Osteocyte (in vitro differentiated cells): ENCODE results near the gene SOX5. TPM values are rescaled to one million over a fixed set of nuclear protein-coding genes. Genes with fewer than 3 reads are reported as not detected.

ENCODE experiments used
- DNase-seq: peaks from one replicate; pipeline ENCODE4 v3.0.0; 2021; ENCODE audit warnings: mixed read lengths; ENCODE audit not compliant: unreplicated experiment; ENCODE audit errors: extremely low spot score
- H3K27ac Mint-ChIP-seq: one replicate; pipeline ENCODE4 v1.8.0; 2021; ENCODE audit warnings: mild to moderate bottlenecking, mixed read lengths; ENCODE audit not compliant: unreplicated experiment
- H3K27me3 Mint-ChIP-seq: one replicate; pipeline ENCODE4 v1.8.0; 2021; ENCODE audit warnings: mixed read lengths; ENCODE audit not compliant: unreplicated experiment
- H3K36me3 Mint-ChIP-seq: one replicate; pipeline ENCODE4 v1.8.0; 2021; ENCODE audit warnings: mixed read lengths; ENCODE audit not compliant: unreplicated experiment
- H3K4me1 Mint-ChIP-seq: one replicate; pipeline ENCODE4 v1.8.0; 2021; ENCODE audit warnings: mixed read lengths; ENCODE audit not compliant: unreplicated experiment
- H3K4me3 Mint-ChIP-seq: one replicate; pipeline ENCODE4 v1.8.0; 2021; ENCODE audit warnings: mild to moderate bottlenecking, moderate library complexity, mixed read lengths; ENCODE audit not compliant: unreplicated experiment
- H3K9me3 Mint-ChIP-seq: one replicate; pipeline ENCODE4 v1.8.0; 2021; ENCODE audit warnings: mixed read lengths; ENCODE audit not compliant: unreplicated experiment
- total RNA-seq: library from RNA; stranded (reverse); gene quantifications from 2 replicates; pipeline ENCODE4 v1.2.1, GENCODE V29; 2021
- TF ChIP-seq, protein P1 (sequence below): fragments of 200-600 bp; sonication (generic); IDR thresholded peaks from 2 replicates; pipeline ENCODE4 v1.5.0; 2021; ENCODE audit warnings: antibody characterized with exemption, mild to moderate bottlenecking, moderate library complexity

The SOX5 gene
- total RNA-seq, 1 donor from 2014 or later = 6.3 TPM

GRCh38 chr12:23921099-23921856, 28.2 kb downstream of the SOX5 start:
- Mint-ChIP-seq H3K9me3 (peaks cover 3% of the 10 kb centered on the region), H3K4me3 (peak overlapping the region; percentile 36), H3K27me3 (no peaks in the 10 kb centered on the region), H3K27ac (no peak overlapping the region), H3K36me3 (no peaks in the 10 kb centered on the region), H3K4me1 (peaks cover 4% of the 10 kb centered on the region)
- no peak for DNase-seq
- TF ChIP-seq, protein P1, sequence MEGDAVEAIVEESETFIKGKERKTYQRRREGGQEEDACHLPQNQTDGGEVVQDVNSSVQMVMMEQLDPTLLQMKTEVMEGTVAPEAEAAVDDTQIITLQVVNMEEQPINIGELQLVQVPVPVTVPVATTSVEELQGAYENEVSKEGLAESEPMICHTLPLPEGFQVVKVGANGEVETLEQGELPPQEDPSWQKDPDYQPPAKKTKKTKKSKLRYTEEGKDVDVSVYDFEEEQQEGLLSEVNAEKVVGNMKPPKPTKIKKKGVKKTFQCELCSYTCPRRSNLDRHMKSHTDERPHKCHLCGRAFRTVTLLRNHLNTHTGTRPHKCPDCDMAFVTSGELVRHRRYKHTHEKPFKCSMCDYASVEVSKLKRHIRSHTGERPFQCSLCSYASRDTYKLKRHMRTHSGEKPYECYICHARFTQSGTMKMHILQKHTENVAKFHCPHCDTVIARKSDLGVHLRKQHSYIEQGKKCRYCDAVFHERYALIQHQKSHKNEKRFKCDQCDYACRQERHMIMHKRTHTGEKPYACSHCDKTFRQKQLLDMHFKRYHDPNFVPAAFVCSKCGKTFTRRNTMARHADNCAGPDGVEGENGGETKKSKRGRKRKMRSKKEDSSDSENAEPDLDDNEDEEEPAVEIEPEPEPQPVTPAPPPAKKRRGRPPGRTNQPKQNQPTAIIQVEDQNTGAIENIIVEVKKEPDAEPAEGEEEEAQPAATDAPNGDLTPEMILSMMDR = no peak

- no peak overlapping the region for H3K27ac Mint-ChIP-seq
- H3K4me1 Mint-ChIP-seq = peaks cover 14% of the 10 kb centered on the region
- TF ChIP-seq, protein P1 = no peak
- no peaks in the 10 kb centered on the region for H3K36me3 Mint-ChIP-seq
- DNase-seq = no peak
- H3K4me3 Mint-ChIP-seq = no peak overlapping the region
- peaks cover 5% of the 10 kb centered on the region for H3K9me3 Mint-ChIP-seq
- H3K27me3 Mint-ChIP-seq = no peaks in the 10 kb centered on the region
Measured at GRCh38 chr12:23911574-23911973, 37.9 kb downstream of the SOX5 start.

DNA sequence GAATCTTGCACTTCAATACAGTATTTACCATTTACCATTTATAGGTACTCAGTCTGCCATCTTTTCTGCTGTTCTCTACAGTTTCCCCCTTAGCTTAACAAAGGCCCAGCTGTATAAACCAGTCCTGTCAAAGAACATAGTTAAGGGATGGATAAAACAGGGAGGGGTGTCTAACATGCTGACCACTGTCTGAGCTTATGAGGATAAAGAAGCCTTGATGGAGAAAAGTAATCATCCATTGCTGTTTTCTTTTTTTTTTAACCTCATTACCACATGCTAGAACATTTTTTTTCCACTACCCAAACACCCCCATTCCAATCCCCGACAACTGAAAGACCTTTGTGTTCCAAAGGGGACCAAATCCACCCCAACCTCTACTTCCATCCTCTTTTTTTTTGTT, 39.9 kb downstream of the SOX5 start:
- Mint-ChIP-seq H3K4me1 (peaks cover 27% of the 10 kb centered on the region), H3K27me3 (no peaks in the 10 kb centered on the region), H3K36me3 (no peaks in the 10 kb centered on the region), H3K9me3 (peaks cover 5% of the 10 kb centered on the region), H3K4me3 (no peak overlapping the region), H3K27ac (no peak overlapping the region)
- DNase-seq = no peak
- TF ChIP-seq, protein P1 = no peak

DNA sequence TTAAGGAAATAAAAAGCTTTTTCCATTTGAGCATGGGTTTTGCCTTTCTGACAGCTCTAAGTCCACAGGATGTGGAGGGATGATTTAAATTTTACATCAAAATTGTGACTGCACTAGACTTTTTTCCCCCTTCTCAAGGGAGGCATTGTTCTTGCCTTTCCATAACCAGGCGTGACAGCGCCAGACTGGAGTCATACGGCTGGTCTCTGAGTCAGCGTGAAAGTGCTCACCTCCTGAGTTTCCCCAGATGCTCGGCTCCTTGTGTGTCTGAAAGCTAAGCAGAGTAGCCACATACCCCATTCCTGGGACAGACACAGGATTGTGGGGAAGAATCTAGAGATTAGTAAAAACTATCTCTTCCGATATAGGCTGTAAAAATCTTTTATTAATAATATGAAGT, 43.1 kb downstream of the SOX5 start:
- TF ChIP-seq, protein P1 = no peak
- Mint-ChIP-seq H3K4me1 (peaks cover 27% of the 10 kb centered on the region), H3K4me3 (no peak overlapping the region), H3K27me3 (no peaks in the 10 kb centered on the region), H3K9me3 (peaks cover 3% of the 10 kb centered on the region), H3K27ac (peak overlapping the region; percentile 40), H3K36me3 (peaks cover 2% of the 10 kb centered on the region)
- no peak for DNase-seq

DNA sequence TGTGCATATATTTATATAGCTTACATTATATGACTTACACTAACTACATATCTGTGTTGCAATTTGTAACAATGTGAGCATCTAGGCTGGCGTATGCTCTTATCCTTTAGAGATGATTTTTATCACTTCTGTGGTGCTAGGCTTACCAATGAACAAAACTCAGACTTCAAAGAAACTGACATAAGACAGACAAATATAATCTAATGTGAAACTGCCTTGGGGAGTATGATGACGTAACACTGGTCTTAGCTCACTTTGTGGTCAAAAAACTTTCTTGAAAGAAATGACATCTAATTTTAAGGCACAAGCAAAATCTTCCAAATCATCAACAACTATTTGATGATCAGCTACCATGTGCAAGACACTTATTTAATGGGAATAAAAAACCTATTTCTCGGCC, 50.0 kb downstream of the SOX5 start:
- Mint-ChIP-seq H3K4me3 (no peak overlapping the region), H3K4me1 (no peaks in the 10 kb centered on the region), H3K27ac (no peak overlapping the region), H3K9me3 (peaks cover 9% of the 10 kb centered on the region), H3K36me3 (peaks cover 2% of the 10 kb centered on the region), H3K27me3 (no peaks in the 10 kb centered on the region)
- no peak for DNase-seq
- TF ChIP-seq, protein P1 = no peak
